Skeletal muscle tissue (tissue), 4 donors: ENCODE results near the gene NUP133. TPM values are rescaled to one million over a fixed set of nuclear protein-coding genes. Genes with fewer than 3 reads are reported as not detected.
"Not testable (repeated sequence)": the region's sequence is repeated elsewhere in the genome, so short reads cannot be mapped to it uniquely, and the experiment has no call there.

Experiments used
- H3K27ac ChIP-seq: one replicate; pipeline ENCODE4 v1.7.0; 2013; ENCODE audit warnings: mild to moderate bottlenecking, low read depth, low read length, inconsistent platforms
- H3K27me3 ChIP-seq, 3 donors: one replicate each; pipeline ENCODE4 v1.7.0; 2013; ENCODE audit warnings: low read length in 3 of 3; ENCODE audit not compliant: control insufficient read depth in 3 of 3, insufficient read depth in 3 of 3
- H3K36me3 ChIP-seq, 3 donors: one replicate each; pipeline ENCODE4 v1.7.0; 2013; ENCODE audit warnings: low read length in 3 of 3; ENCODE audit not compliant: control insufficient read depth in 3 of 3, insufficient read depth in 3 of 3
- H3K4me1 ChIP-seq, 3 donors: one replicate each; pipeline ENCODE4 v1.7.0; 2013; ENCODE audit warnings: low read length in 3 of 3, mild to moderate bottlenecking in 3 of 3; ENCODE audit not compliant: control insufficient read depth in 3 of 3, insufficient read depth in 3 of 3
- H3K4me3 ChIP-seq, 3 donors: one replicate each; pipeline ENCODE4 v1.7.0; 2013; ENCODE audit warnings: low read length in 3 of 3
- H3K9ac ChIP-seq, 3 donors: one replicate each; pipeline ENCODE4 v1.7.0; 2013; ENCODE audit warnings: low read length in 3 of 3, mild to moderate bottlenecking in 3 of 3, moderate library complexity in 2 of 3, low read depth in 1 of 3
- H3K9me3 ChIP-seq, 3 donors: one replicate each; pipeline ENCODE4 v1.7.0; 2013; ENCODE audit warnings: low read length in 3 of 3; ENCODE audit not compliant: control insufficient read depth in 3 of 3
- total RNA-seq: library from RNA; depleted of rRNA; stranded (reverse); fragments of >200 nt; gene quantifications from one replicate; pipeline ENCODE4 v1.2.3, GENCODE V29; 2014
- donor health status: Osteomylitis.

The NUP133 gene
- total RNA-seq, 1 donor from 2014 or later, result 44.4 TPM

DNA sequence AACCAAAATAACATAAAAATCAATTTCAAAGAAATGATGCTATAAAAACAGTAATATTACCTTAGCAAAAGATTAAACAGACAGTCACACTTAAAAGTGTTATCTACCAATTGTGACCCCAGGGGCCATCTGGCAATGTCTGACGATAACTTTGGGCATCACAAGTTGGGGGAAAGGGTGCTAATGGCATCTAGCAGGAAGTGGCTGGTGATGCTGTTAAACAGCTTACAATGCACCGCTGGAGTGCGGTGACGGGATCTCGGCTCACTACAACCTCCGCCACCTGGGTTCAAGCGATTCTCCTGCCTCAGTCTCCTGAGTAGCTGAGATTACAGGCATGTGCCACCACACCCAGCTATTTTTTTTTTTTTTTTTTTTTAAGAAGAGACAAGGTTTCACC, 27.6 kb downstream of the NUP133 start:
- H3K27me3 ChIP-seq, result no peaks in the 10 kb centered on the region
- no peaks in the 10 kb centered on the region for H3K9me3 ChIP-seq
- H3K4me3 ChIP-seq, result no peak overlapping the region
- no peak overlapping the region for H3K27ac ChIP-seq
- peaks cover 0 to 3% (median 0%) of the 10 kb centered on the region in 3 donors for H3K4me1 ChIP-seq
- peaks cover 27 to 58% (median 49%) of the 10 kb centered on the region in 3 donors for H3K36me3 ChIP-seq
- H3K9ac ChIP-seq, result no peak overlapping the region

GRCh38 chr1:229479660-229480399, 28.3 kb downstream of the NUP133 start:
- no peaks in the 10 kb centered on the region for H3K27me3 ChIP-seq
- no peaks in the 10 kb centered on the region for H3K9me3 ChIP-seq
- no peak overlapping the region for H3K27ac ChIP-seq
- H3K9ac ChIP-seq, result no peak overlapping the region
- peaks cover 30 to 56% (median 46%) of the 10 kb centered on the region in 3 donors for H3K36me3 ChIP-seq
- H3K4me3 ChIP-seq, result no peak overlapping the region
- peaks cover 0 to 3% (median 0%) of the 10 kb centered on the region in 3 donors for H3K4me1 ChIP-seq

- H3K9ac ChIP-seq, result no peak overlapping the region
- no peak overlapping the region for H3K27ac ChIP-seq
- peaks cover 32 to 59% (median 52%) of the 10 kb centered on the region in 3 donors for H3K36me3 ChIP-seq
- H3K27me3 ChIP-seq, result no peaks in the 10 kb centered on the region
- H3K9me3 ChIP-seq, result no peaks in the 10 kb centered on the region
- no peak overlapping the region for H3K4me3 ChIP-seq
- peaks cover 0 to 3% (median 0%) of the 10 kb centered on the region in 3 donors for H3K4me1 ChIP-seq
Measured at GRCh38 chr1:229478852-229479251, 29.3 kb downstream of the NUP133 start.

GRCh38 chr1:229475859-229476258, 32.3 kb downstream of the NUP133 start:
- H3K36me3 ChIP-seq, result peaks cover 28 to 47% (median 43%) of the 10 kb centered on the region in 3 donors
- H3K27me3 ChIP-seq, H3K4me1 ChIP-seq, H3K27ac ChIP-seq, H3K9ac ChIP-seq, H3K4me3 ChIP-seq, H3K9me3 ChIP-seq: not testable (repeated sequence)

GRCh38 chr1:229474509-229474908, 33.6 kb downstream of the NUP133 start:
- no peaks in the 10 kb centered on the region for H3K27me3 ChIP-seq
- no peaks in the 10 kb centered on the region for H3K9me3 ChIP-seq
- H3K4me1 ChIP-seq, result no peaks in the 10 kb centered on the region
- H3K4me3 ChIP-seq, result no peak overlapping the region
- peaks cover 35 to 47% (median 43%) of the 10 kb centered on the region in 3 donors for H3K36me3 ChIP-seq
- H3K9ac ChIP-seq, result no peak overlapping the region
- H3K27ac ChIP-seq, result no peak overlapping the region

GRCh38 chr1:229471175-229471574, 37.0 kb downstream of the NUP133 start:
- H3K9ac ChIP-seq, result no peak overlapping the region
- H3K9me3 ChIP-seq, result no peaks in the 10 kb centered on the region
- no peaks in the 10 kb centered on the region for H3K27me3 ChIP-seq
- no peaks in the 10 kb centered on the region for H3K4me1 ChIP-seq
- H3K4me3 ChIP-seq, result no peak overlapping the region
- peaks cover 35 to 50% (median 37%) of the 10 kb centered on the region in 3 donors for H3K36me3 ChIP-seq
- H3K27ac ChIP-seq, result no peak overlapping the region

GRCh38 chr1:229470406-229471043, 37.6 kb downstream of the NUP133 start:
- Histone ChIP-seq H3K9me3 (no peaks in the 10 kb centered on the region), H3K9ac (no peak overlapping the region), H3K4me1 (no peaks in the 10 kb centered on the region), H3K4me3 (no peak overlapping the region), H3K36me3 (peaks cover 34 to 51% (median 34%) of the 10 kb centered on the region in 3 donors), H3K27ac (no peak overlapping the region), H3K27me3 (no peaks in the 10 kb centered on the region)

GRCh38 chr1:229466887-229467286, 41.3 kb downstream of the NUP133 start:
- no peak overlapping the region for H3K9ac ChIP-seq
- no peaks in the 10 kb centered on the region for H3K27me3 ChIP-seq
- no peaks in the 10 kb centered on the region for H3K9me3 ChIP-seq
- H3K27ac ChIP-seq, result no peak overlapping the region
- no peak overlapping the region for H3K4me3 ChIP-seq
- H3K4me1 ChIP-seq, result no peaks in the 10 kb centered on the region
- peaks cover 39 to 56% (median 49%) of the 10 kb centered on the region in 3 donors for H3K36me3 ChIP-seq

- Histone ChIP-seq H3K4me1 (peaks cover 0 to 6% (median 0%) of the 10 kb centered on the region in 3 donors), H3K9me3 (no peaks in the 10 kb centered on the region), H3K4me3 (no peak overlapping the region), H3K9ac (no peak overlapping the region), H3K27me3 (no peaks in the 10 kb centered on the region), H3K27ac (no peak overlapping the region), H3K36me3 (peaks cover 33 to 54% (median 54%) of the 10 kb centered on the region in 3 donors)
Measured at GRCh38 chr1:229464672-229465071, 43.5 kb downstream of the NUP133 start.

DNA sequence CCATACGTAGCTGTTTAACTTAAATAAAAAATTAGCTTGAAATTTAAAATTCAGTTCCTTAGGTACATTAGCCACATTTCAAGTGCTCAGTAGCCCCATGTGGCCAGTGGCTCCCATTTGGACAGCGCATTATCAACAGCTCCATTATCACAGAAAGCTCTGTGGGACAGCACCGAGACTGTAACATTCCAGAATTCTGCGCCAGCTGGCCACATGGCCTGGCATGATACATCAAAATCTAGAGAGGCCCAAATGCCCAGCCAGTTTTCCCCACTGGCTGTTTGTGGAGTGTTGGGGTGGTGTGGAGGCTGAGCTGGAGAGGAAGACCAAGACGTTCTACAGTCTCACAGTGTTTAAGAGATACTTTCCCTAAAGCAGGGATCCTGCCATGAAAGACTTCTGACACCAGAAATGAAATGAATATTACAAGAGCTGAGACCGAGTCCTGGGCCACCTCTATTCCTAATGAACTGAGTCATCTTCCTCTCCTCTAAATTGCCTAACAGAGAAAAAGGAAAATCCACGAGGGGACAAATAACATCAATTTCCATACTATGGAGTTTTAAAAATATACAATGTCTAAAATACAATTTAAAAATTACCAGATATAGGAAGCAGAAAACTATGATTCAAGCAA, 47.0 kb downstream of the NUP133 start:
- Histone ChIP-seq H3K9me3 (no peaks in the 10 kb centered on the region), H3K4me1 (peaks cover 0 to 6% (median 0%) of the 10 kb centered on the region in 3 donors), H3K36me3 (peaks cover 26 to 55% (median 53%) of the 10 kb centered on the region in 3 donors), H3K9ac (peak overlapping the region in 1 of 3 donors; percentile 58), H3K4me3 (no peak overlapping the region), H3K27ac (peak overlapping the region; percentile 59), H3K27me3 (no peaks in the 10 kb centered on the region)
